PC-9 (cell line): ENCODE data around the gene GH2.

ENCODE experiments used
- CTCF ChIP-seq: fragments of 200-600 bp; sonication (generic); conservative IDR thresholded peaks from 2 replicates; pipeline ENCODE4 v1.6.1; 2017; ENCODE audit warnings: mixed run types, antibody characterized with exemption, mild to moderate bottlenecking, moderate library complexity
- EZH2 ChIP-seq: fragments of 200-600 bp; sonication (generic); IDR thresholded peaks from 2 replicates; pipeline ENCODE4 v1.8.0; 2017; ENCODE audit warnings: antibody characterized with exemption, low read depth

GRCh38 chr17:63837962-63838600, 43.7 kb downstream of the GH2 start:
- TF ChIP-seq CTCF (no peak), EZH2 (no peak)
